Hematopoietic multipotent progenitor cell treated with erythropoietin and hydrocortisone succinate and interleukin-3 and kit ligand, for 15 days (in vitro differentiated cells): ENCODE data around the gene HLA-DRA.

Source experiments
- DNase-seq: peaks from one replicate; pipeline ENCODE4 v3.0.0-alpha.2; 2015; ENCODE audit warnings: low spot score

HLA-DRA gene

GRCh38 chr6:32475392-32476206 is 35.9 kb downstream of the HLA-DRA start:
- DNase-seq, result no peak

DNA sequence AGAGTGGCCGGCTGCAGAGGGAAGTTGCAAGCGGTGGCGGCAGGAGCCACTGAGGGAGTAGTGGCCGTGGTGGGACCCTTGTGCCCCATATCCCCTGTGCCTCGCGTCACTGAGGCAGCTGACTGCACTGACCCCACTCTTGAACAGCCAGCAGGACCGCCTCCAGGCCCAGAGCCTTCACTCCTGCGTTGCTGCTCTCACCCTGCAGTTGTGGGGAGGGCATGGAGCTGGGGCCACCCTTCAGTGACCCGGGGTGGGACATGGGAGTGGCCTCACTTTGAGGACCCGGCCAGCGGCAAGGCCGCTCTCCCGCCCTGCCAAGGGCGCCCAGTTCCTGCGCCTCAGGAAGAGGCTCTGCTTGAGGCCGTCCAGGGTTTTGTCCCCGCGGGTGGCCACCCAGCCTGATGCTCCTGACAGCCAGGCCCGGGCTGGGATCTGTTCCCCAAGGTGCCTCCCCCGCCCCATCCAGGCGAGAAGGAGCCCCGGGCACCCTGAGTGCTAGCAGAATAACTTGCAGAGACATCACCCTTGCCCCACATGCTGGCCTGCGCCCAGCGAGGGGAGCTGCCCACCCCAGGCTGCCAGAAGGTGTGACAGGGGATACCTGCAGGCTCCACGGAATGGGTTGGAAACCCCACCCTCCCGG is 44.4 kb downstream of the HLA-DRA start:
- no peak for DNase-seq

DNA sequence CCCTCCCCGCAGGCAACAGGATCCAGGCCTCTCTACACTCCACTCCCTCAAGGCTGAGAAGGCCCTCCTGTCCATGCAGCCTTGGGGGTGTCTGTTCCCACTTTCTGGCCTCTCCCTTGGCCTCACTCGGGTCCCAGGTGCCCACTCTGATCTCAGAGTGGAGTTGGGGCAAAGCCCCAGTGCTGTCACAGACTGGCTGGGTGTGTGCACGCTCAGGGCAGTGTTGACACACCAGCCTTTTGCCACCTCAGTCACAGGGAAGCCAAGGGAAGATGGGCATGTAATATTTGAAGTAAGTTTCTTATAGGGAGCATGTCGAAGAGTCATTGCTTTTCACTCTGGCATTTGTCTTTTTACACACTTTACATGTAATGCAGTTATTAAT is 44.9 kb downstream of the HLA-DRA start:
- DNase-seq, result no peak

DNA sequence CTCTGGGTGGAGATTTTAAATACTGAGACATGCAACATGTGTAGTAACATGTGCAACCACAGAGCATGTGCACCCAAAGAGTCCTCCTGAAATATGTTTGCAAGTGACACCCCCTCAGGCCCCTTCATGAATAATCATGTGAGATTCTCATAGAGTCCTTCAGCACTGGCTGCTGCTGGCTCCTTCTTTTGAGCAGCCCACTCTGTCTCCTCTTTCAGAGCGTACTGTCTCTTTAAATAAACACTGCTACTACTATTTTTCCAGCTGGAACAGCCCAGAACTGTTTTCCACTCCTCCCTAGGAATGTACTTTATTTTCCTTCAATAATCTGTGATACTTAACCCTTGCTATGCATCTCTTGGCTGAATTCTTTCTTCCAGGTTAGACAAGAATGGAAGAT is 48.4 kb downstream of the HLA-DRA start:
- no peak for DNase-seq

- DNase-seq, result no peak
Measured at GRCh38 chr6:32491700-32492099, 52.0 kb downstream of the HLA-DRA start.

GRCh38 chr6:32492351-32492750 is 52.7 kb downstream of the HLA-DRA start:
- no peak for DNase-seq
